Measurements from ENCODE around the gene RFLNA.

Gene RFLNA

GRCh38 chr12:124301084-124301654 lies 6.3 kb downstream of the RFLNA start:
- H2AFZ ChIP-seq (ENCODE audit: low read depth, low read length), result no peak overlapping the region
- H3K4me2 ChIP-seq (ENCODE audit: low read length), result no peak overlapping the region
- no peak overlapping the region for H3K4me3 ChIP-seq (ENCODE audit: low read length)
- TF ChIP-seq, protein P1, sequence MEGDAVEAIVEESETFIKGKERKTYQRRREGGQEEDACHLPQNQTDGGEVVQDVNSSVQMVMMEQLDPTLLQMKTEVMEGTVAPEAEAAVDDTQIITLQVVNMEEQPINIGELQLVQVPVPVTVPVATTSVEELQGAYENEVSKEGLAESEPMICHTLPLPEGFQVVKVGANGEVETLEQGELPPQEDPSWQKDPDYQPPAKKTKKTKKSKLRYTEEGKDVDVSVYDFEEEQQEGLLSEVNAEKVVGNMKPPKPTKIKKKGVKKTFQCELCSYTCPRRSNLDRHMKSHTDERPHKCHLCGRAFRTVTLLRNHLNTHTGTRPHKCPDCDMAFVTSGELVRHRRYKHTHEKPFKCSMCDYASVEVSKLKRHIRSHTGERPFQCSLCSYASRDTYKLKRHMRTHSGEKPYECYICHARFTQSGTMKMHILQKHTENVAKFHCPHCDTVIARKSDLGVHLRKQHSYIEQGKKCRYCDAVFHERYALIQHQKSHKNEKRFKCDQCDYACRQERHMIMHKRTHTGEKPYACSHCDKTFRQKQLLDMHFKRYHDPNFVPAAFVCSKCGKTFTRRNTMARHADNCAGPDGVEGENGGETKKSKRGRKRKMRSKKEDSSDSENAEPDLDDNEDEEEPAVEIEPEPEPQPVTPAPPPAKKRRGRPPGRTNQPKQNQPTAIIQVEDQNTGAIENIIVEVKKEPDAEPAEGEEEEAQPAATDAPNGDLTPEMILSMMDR (IDR thresholded peaks at IDR 0.05; ENCODE audit: low read depth, low read length), result no peak
- no peak for TF ChIP-seq EZH2phosphoT487 (IDR thresholded peaks at IDR 0.05; ENCODE audit: low read depth)
- no peak overlapping the region for H3K9ac ChIP-seq (ENCODE audit: low read length)
- no peaks in the 10 kb centered on the region for H3K9me3 ChIP-seq (ENCODE audit: insufficient read depth, low read length)
- no peaks in the 10 kb centered on the region for H4K20me1 ChIP-seq (ENCODE audit: insufficient read depth, low read length)
- H3K79me2 ChIP-seq (ENCODE audit: low read length), result no peaks in the 10 kb centered on the region
- H3K27me3 ChIP-seq (ENCODE audit: low read depth, low read length), result no peaks in the 10 kb centered on the region
- H3K36me3 ChIP-seq (replicated peaks; ENCODE audit: low read depth, low read length), result no peaks in the 10 kb centered on the region
- H3K27ac ChIP-seq (ENCODE audit: low read length), result no peak overlapping the region
- H3K4me1 ChIP-seq (ENCODE audit: low read length), result no peaks in the 10 kb centered on the region

DNA sequence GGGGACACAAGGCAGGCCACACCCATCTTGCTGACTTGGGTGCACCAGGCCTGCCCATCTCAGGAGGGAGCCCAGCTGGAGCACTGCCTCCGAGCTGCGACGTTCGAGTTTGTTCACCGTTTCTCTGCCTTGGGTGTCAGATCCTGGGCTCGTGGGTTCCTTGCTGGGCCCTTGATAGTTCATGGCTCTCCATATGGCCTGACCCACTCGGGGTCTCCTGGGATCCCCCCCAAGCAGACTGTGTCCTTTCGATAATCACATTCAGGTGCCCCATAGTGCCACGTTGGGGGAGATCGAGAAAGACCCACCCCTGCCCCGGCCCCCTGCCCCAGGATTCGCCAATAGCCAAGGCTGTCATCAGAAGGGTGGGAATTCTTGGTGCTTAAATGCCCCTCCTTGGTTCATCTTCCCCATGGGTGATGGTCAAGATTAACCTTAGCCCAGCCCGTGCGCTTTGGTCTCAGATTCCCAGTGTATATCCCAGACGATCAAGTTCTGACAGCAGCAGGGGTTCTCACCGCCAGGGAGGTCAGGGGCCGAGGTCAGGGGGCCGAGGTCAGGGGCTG lies 7.4 kb downstream of the RFLNA start:
- no peak overlapping the region for H2AFZ ChIP-seq (ENCODE audit: low read depth, low read length)
- no peaks in the 10 kb centered on the region for H3K4me1 ChIP-seq (ENCODE audit: low read length)
- no peak for TF ChIP-seq EZH2phosphoT487 (IDR thresholded peaks at IDR 0.05; ENCODE audit: low read depth)
- TF ChIP-seq, protein P1 (IDR thresholded peaks at IDR 0.05; ENCODE audit: low read depth, low read length), result no peak
- no peaks in the 10 kb centered on the region for H4K20me1 ChIP-seq (ENCODE audit: insufficient read depth, low read length)
- H3K4me3 ChIP-seq (ENCODE audit: low read length), result no peak overlapping the region
- no peaks in the 10 kb centered on the region for H3K36me3 ChIP-seq (replicated peaks; ENCODE audit: low read depth, low read length)
- H3K9ac ChIP-seq (ENCODE audit: low read length), result no peak overlapping the region
- no peaks in the 10 kb centered on the region for H3K79me2 ChIP-seq (ENCODE audit: low read length)
- no peaks in the 10 kb centered on the region for H3K27me3 ChIP-seq (ENCODE audit: low read depth, low read length)
- H3K9me3 ChIP-seq (ENCODE audit: insufficient read depth, low read length), result no peaks in the 10 kb centered on the region
- no peak overlapping the region for H3K27ac ChIP-seq (ENCODE audit: low read length)
- H3K4me2 ChIP-seq (ENCODE audit: low read length), result no peak overlapping the region

GRCh38 chr12:124302807-124303578 lies 8.1 kb downstream of the RFLNA start:
- no peaks in the 10 kb centered on the region for H3K27me3 ChIP-seq (ENCODE audit: low read depth, low read length)
- H3K9me3 ChIP-seq (ENCODE audit: insufficient read depth, low read length), result no peaks in the 10 kb centered on the region
- no peaks in the 10 kb centered on the region for H3K4me1 ChIP-seq (ENCODE audit: low read length)
- no peak overlapping the region for H2AFZ ChIP-seq (ENCODE audit: low read depth, low read length)
- TF ChIP-seq, protein P1 (IDR thresholded peaks at IDR 0.05; ENCODE audit: low read depth, low read length), result no peak
- TF ChIP-seq EZH2phosphoT487 (IDR thresholded peaks at IDR 0.05; ENCODE audit: low read depth), result no peak
- H3K27ac ChIP-seq (ENCODE audit: low read length), result no peak overlapping the region
- no peaks in the 10 kb centered on the region for H3K36me3 ChIP-seq (replicated peaks; ENCODE audit: low read depth, low read length)
- H3K9ac ChIP-seq (ENCODE audit: low read length), result no peak overlapping the region
- H3K79me2 ChIP-seq (ENCODE audit: low read length), result no peaks in the 10 kb centered on the region
- no peak overlapping the region for H3K4me2 ChIP-seq (ENCODE audit: low read length)
- no peak overlapping the region for H3K4me3 ChIP-seq (ENCODE audit: low read length)
- H4K20me1 ChIP-seq (ENCODE audit: insufficient read depth, low read length), result no peaks in the 10 kb centered on the region

GRCh38 chr12:124303579-124304313 lies 8.9 kb downstream of the RFLNA start:
- no peaks in the 10 kb centered on the region for H3K79me2 ChIP-seq (ENCODE audit: low read length)
- H2AFZ ChIP-seq (ENCODE audit: low read depth, low read length), result no peak overlapping the region
- no peaks in the 10 kb centered on the region for H4K20me1 ChIP-seq (ENCODE audit: insufficient read depth, low read length)
- no peaks in the 10 kb centered on the region for H3K9me3 ChIP-seq (ENCODE audit: insufficient read depth, low read length)
- H3K27ac ChIP-seq (ENCODE audit: low read length), result no peak overlapping the region
- TF ChIP-seq, protein P1 (IDR thresholded peaks at IDR 0.05; ENCODE audit: low read depth, low read length), result no peak
- no peak for TF ChIP-seq EZH2phosphoT487 (IDR thresholded peaks at IDR 0.05; ENCODE audit: low read depth)
- no peak overlapping the region for H3K4me3 ChIP-seq (ENCODE audit: low read length)
- H3K9ac ChIP-seq (ENCODE audit: low read length), result no peak overlapping the region
- H3K4me1 ChIP-seq (ENCODE audit: low read length), result no peaks in the 10 kb centered on the region
- no peaks in the 10 kb centered on the region for H3K36me3 ChIP-seq (replicated peaks; ENCODE audit: low read depth, low read length)
- no peaks in the 10 kb centered on the region for H3K27me3 ChIP-seq (ENCODE audit: low read depth, low read length)
- H3K4me2 ChIP-seq (ENCODE audit: low read length), result no peak overlapping the region
